IMR-90 (cell line): ENCODE measurements around the gene DAZ4. TPM values are rescaled to one million over a fixed set of nuclear protein-coding genes. Genes with fewer than 3 reads are reported as not detected.
"Not testable (repeated sequence)": the region's sequence is repeated elsewhere in the genome, so short reads cannot be mapped to it uniquely, and the experiment has no call there.

Source experiments
- ATAC-seq: fragments of 200-7000 bp; cut with Tn5 transposase; 2 replicates; pipeline ENCODE4 v1.9.1; 2020; ENCODE audit warnings: low read depth, mild to moderate bottlenecking, moderate library complexity
- Bru-seq: library from RNA; stranded (reverse); fragments of 400-500 nt; gene quantifications from one replicate; lab custom pipeline; 2021; lab: Mats Ljungman, UMichigan
- BruChase-seq, 2 experiments: library from RNA; stranded (reverse); fragments of 400-500 nt; gene quantifications; one replicate each; lab custom pipeline; 2021; lab: Mats Ljungman, UMichigan
- BruUV-seq: library from RNA; stranded (reverse); fragments of 400-500 nt; replicated peaks from 2 replicates; lab custom pipeline; 2021; lab: Mats Ljungman, UMichigan
- CTCF ChIA-PET: fragments of 300-600 bp; formaldehyde crosslinking; extraction: SDS; loops from one replicate; lab custom pipeline; 2021; ENCODE audit warnings: antibody characterized with exemption; lab: Yijun Ruan, JAX
- POLR2A ChIA-PET: fragments of 300-600 bp; sonication (Branson Sonifier 250); formaldehyde crosslinking; loops from one replicate; lab custom pipeline; 2022; ENCODE audit warnings: antibody characterized with exemption; ENCODE audit not compliant: unreplicated experiment; lab: Charles Lee
- DNase-seq: peaks from one replicate; pipeline ENCODE4 v3.0.0; 2013
- H2AFZ ChIP-seq: replicated peaks from 2 replicates; pipeline ENCODE3; 2013; ENCODE audit warnings: low read length, mild to moderate bottlenecking; ENCODE audit not compliant: poor library complexity
- H2AK5ac ChIP-seq: 2 replicates; pipeline ENCODE4 v1.6.1; 2013; ENCODE audit warnings: low read depth, low read length, inconsistent platforms
- H2AK9ac ChIP-seq: replicated peaks from 2 replicates; pipeline ENCODE3; 2013; ENCODE audit warnings: mild to moderate bottlenecking, low read depth, low read length, moderate library complexity; ENCODE audit not compliant: poor library complexity
- H2BK120ac ChIP-seq: 2 replicates; pipeline ENCODE4 v1.6.1; 2013; ENCODE audit warnings: low read depth, low read length, inconsistent platforms
- H2BK15ac ChIP-seq: 3 replicates; pipeline ENCODE4 v1.6.1; 2013; ENCODE audit warnings: low read depth, low read length, inconsistent platforms
- H2BK20ac ChIP-seq: 2 replicates; pipeline ENCODE4 v1.6.1; 2013; ENCODE audit warnings: low read depth, mild to moderate bottlenecking, inconsistent platforms, low read length, moderate library complexity
- H2BK5ac ChIP-seq: 2 replicates; pipeline ENCODE4 v1.6.1; 2013; ENCODE audit warnings: mild to moderate bottlenecking, low read depth, low read length, inconsistent platforms; ENCODE audit not compliant: poor library complexity, severe bottlenecking
- H3K14ac ChIP-seq: replicated peaks from 2 replicates; pipeline ENCODE4 v1.6.1; 2013; ENCODE audit warnings: low read depth, low read length, inconsistent platforms
- H3K18ac ChIP-seq: 2 replicates; pipeline ENCODE4 v1.6.1; 2013; ENCODE audit warnings: low read depth, low read length, control low read depth
- H3K23ac ChIP-seq: 2 replicates; pipeline ENCODE4 v1.6.1; 2013; ENCODE audit warnings: low read depth, low read length, inconsistent platforms
- H3K27ac ChIP-seq: 2 replicates; pipeline ENCODE4 v1.5.1; 2013; ENCODE audit warnings: mild to moderate bottlenecking, control low read depth, low read length; ENCODE audit not compliant: insufficient read depth
- H3K27me3 ChIP-seq: 2 replicates; pipeline ENCODE4 v1.6.1; 2013; ENCODE audit warnings: low read length; ENCODE audit not compliant: control insufficient read depth, insufficient read depth
- H3K36me3 ChIP-seq: 2 replicates; pipeline ENCODE4 v1.6.1; 2013; ENCODE audit warnings: low read length, mixed read lengths; ENCODE audit not compliant: control insufficient read depth, insufficient read depth
- H3K4ac ChIP-seq: 2 replicates; pipeline ENCODE4 v1.6.1; 2013; ENCODE audit warnings: low read depth, low read length, inconsistent platforms
- H3K4me1 ChIP-seq: 2 replicates; pipeline ENCODE4 v1.6.1; 2013; ENCODE audit warnings: low read length, mixed read lengths; ENCODE audit not compliant: control insufficient read depth, insufficient read depth
- H3K4me2 ChIP-seq: 2 replicates; pipeline ENCODE4 v1.6.1; 2013; ENCODE audit warnings: low read depth, mild to moderate bottlenecking, control low read depth, low read length, moderate library complexity
- H3K4me3 ChIP-seq: 2 replicates; pipeline ENCODE4 v1.5.1; 2013; ENCODE audit warnings: low read depth, mild to moderate bottlenecking, control low read depth, low read length, moderate library complexity; ENCODE audit not compliant: insufficient read depth
- H3K56ac ChIP-seq: 2 replicates; pipeline ENCODE4 v1.6.1; 2013; ENCODE audit warnings: low read length, inconsistent platforms; ENCODE audit not compliant: insufficient read depth; ENCODE audit errors: extremely low read depth
- H3K79me1 ChIP-seq, 2 experiments: 2 replicates each; pipeline ENCODE4 v1.6.1; 2013; ENCODE audit warnings: low read length in 2 of 2, inconsistent platforms in 1 of 2, low read depth in 1 of 2
- H3K9ac ChIP-seq: 2 replicates; pipeline ENCODE4 v1.6.1; 2013; ENCODE audit warnings: low read depth, low read length, control low read depth
- H3K9me1 ChIP-seq: 2 replicates; pipeline ENCODE4 v1.6.1; 2013; ENCODE audit warnings: low read length, inconsistent platforms; ENCODE audit not compliant: insufficient read depth
- H3K9me3 ChIP-seq: 2 replicates; pipeline ENCODE4 v1.6.1; 2013; ENCODE audit warnings: low read length; ENCODE audit not compliant: control insufficient read depth, insufficient read depth
- H4K20me1 ChIP-seq: 2 replicates; pipeline ENCODE4 v1.6.1; 2013; ENCODE audit warnings: low read length, inconsistent platforms; ENCODE audit not compliant: insufficient read depth
- H4K5ac ChIP-seq: 2 replicates; pipeline ENCODE4 v1.6.1; 2013; ENCODE audit warnings: mild to moderate bottlenecking, low read depth, low read length, control low read depth
- H4K8ac ChIP-seq, 2 experiments: 2 replicates each; pipeline ENCODE4 v1.6.1; 2013; ENCODE audit warnings: low read depth in 2 of 2, low read length in 2 of 2, control low read depth in 1 of 2, inconsistent platforms in 1 of 2
- H4K91ac ChIP-seq: 2 replicates; pipeline ENCODE4 v1.6.1; 2013; ENCODE audit warnings: low read depth, low read length, inconsistent platforms; ENCODE audit not compliant: insufficient read depth
- WGBS, 2 experiments: methylation state at CpG; one replicate each; pipeline versions ENCODE4 v1.1.5 to v1.1.7; 2013; ENCODE audit warnings: missing lambda C conversion rate in 2 of 2; ENCODE audit not compliant: insufficient read length in 1 of 2; ENCODE audit errors: extremely low coverage in 2 of 2; 5-methylcytosine and 5-hydroxymethylcytosine counted together
- dilution Hi-C: fragments of 300-500 bp; cut with HindIII; formaldehyde crosslinking; loops from one replicate; pipeline ENCODE4 v1.14.3; 2018; ENCODE audit warnings: low sequenced_read_pairs; ENCODE audit not compliant: unreplicated experiment
- in situ Hi-C: fragments of 300-500 bp; cut with MboI; formaldehyde crosslinking; loops from 3 replicates; pipeline ENCODE4 v1.14.3; 2019; ENCODE audit warnings: low sequenced_read_pairs, inconsistent platforms, mixed read lengths
- intact Hi-C: fragments of 100-400 bp; cut with micrococcal nuclease; formaldehyde crosslinking; loops from 2 replicates; pipeline ENCODE4 v1.10.0; 2022
- long read RNA-seq: library from polyadenylated mRNA; unstranded; transcript quantifications from one replicate; pipeline ENCODE4 v2.0.0, GENCODE V29; 2021; ENCODE audit not compliant: unreplicated experiment
- polyA plus RNA-seq, 3 experiments: library from polyadenylated mRNA; depleted of rRNA; stranded (reverse); fragments of >200 nt; gene quantifications; 2 replicates each; pipeline ENCODE4 v1.2.3, GENCODE V29; 2012; ENCODE audit warnings: low replicate concordance in 1 of 3
- total RNA-seq: library from RNA; depleted of rRNA; stranded (reverse); fragments of >200 nt; gene quantifications from 2 replicates; pipeline ENCODE4 v1.2.3, GENCODE V29; 2012; rRNA removed

DAZ4 gene
- total RNA-seq (not detected in 2 replicates), polyA plus RNA-seq (2012; rRNA removed) (not detected in 2 replicates), Bru-seq, nascent RNA (percentile 1 among the genes with signal in this experiment), BruChase-seq, experiment 1, labeled RNA remaining after a 6-hour chase (not detected), BruChase-seq, experiment 2, labeled RNA remaining after a 2-hour chase (not detected)
- not detected in 2 replicates for polyA plus RNA-seq (2012; cell fraction: cytosol; rRNA removed)
- polyA plus RNA-seq (2012; cell fraction: nucleus; rRNA removed; ENCODE audit: low replicate concordance), result not detected in 2 replicates
- long read RNA-seq, result 0 reads

GRCh38 chrY:24833619-24834018, at the start of gene DAZ4:
TSS of gene DAZ4 (plus strand) at chrY:24833919. CDS start at chrY:24834127, 208 bp downstream.
- H3K4me1 ChIP-seq, H3K56ac ChIP-seq, ATAC-seq, H3K23ac ChIP-seq, H4K20me1 ChIP-seq, H3K14ac ChIP-seq, H4K8ac ChIP-seq, H3K27me3 ChIP-seq, H4K5ac ChIP-seq, H3K4me3 ChIP-seq, CTCF ChIA-PET, intact Hi-C loops, H2AFZ ChIP-seq, H3K27ac ChIP-seq, H2AK5ac ChIP-seq, H2BK20ac ChIP-seq, H3K18ac ChIP-seq, H3K4ac ChIP-seq, H2BK120ac ChIP-seq, H3K4me2 ChIP-seq, dilution Hi-C loops, H3K9me1 ChIP-seq, H2BK5ac ChIP-seq, H2BK15ac ChIP-seq, POLR2A ChIA-PET, in situ Hi-C loops, H4K91ac ChIP-seq, DNase-seq, H3K9ac ChIP-seq, BruUV-seq, H3K9me3 ChIP-seq, H3K36me3 ChIP-seq, H2AK9ac ChIP-seq, H3K79me1 ChIP-seq: not testable (repeated sequence)
- no CpG with 5 or more reads among the region's 23 CpGs for WGBS, 2 experiments

GRCh38 chrY:24813293-24813692, 20.4 kb upstream of the DAZ4 start, which contains the start of gene DAZ3:
TSS of gene DAZ3 (minus strand) at chrY:24813393. CDS start at chrY:24813185, 208 bp downstream.
- POLR2A ChIA-PET, result not testable (repeated sequence)

More at GRCh38 chrY:24813293-24813692, 20.4 kb upstream of the DAZ4 start, which contains the start of gene DAZ3:
- H4K5ac ChIP-seq, DNase-seq, H4K8ac ChIP-seq, H2AFZ ChIP-seq, H3K56ac ChIP-seq, H4K20me1 ChIP-seq, in situ Hi-C loops, H3K9me1 ChIP-seq, H3K36me3 ChIP-seq, H3K18ac ChIP-seq, dilution Hi-C loops, ATAC-seq, H2BK20ac ChIP-seq, H2BK5ac ChIP-seq, H3K4ac ChIP-seq, intact Hi-C loops, H3K9ac ChIP-seq, H3K27me3 ChIP-seq, H3K4me3 ChIP-seq, BruUV-seq, H3K4me1 ChIP-seq, H2BK120ac ChIP-seq, H2BK15ac ChIP-seq, CTCF ChIA-PET, H2AK9ac ChIP-seq, H3K14ac ChIP-seq, H3K9me3 ChIP-seq, H3K4me2 ChIP-seq, H3K27ac ChIP-seq, H2AK5ac ChIP-seq, H3K23ac ChIP-seq, H4K91ac ChIP-seq, H3K79me1 ChIP-seq: not testable (repeated sequence)
- no CpG with 5 or more reads among the region's 23 CpGs for WGBS, 2 experiments
